ENCODE data around the gene HRH4. TPM values are rescaled to one million over a fixed set of nuclear protein-coding genes. Genes with fewer than 3 reads are reported as not detected.

Gene HRH4
- total RNA-seq, 2 donors from 2014 or later, result 0.11 to 0.12 TPM

- no peak for DNase-seq
- ATAC-seq, result no peak
- intact Hi-C loops (cut with DNase I, micrococcal nuclease), result no loop called here
Measured at GRCh38 chr18:24499814-24500213, 39.4 kb downstream of the HRH4 start.

GRCh38 chr18:24500217-24500616 is 39.8 kb downstream of the HRH4 start:
- intact Hi-C loops (cut with DNase I, micrococcal nuclease), result no loop called here
- ATAC-seq, result no peak
- DNase-seq, result no peak

GRCh38 chr18:24500766-24501165 is 40.3 kb downstream of the HRH4 start:
- no peak for DNase-seq
- intact Hi-C loops (cut with DNase I, micrococcal nuclease), result no loop called here
- no peak for ATAC-seq

- ATAC-seq, result no peak
- intact Hi-C loops (cut with DNase I, micrococcal nuclease), result no loop called here
- no peak for DNase-seq
Measured at GRCh38 chr18:24502667-24503523, 42.5 kb downstream of the HRH4 start.

GRCh38 chr18:24504401-24504800 is 44.0 kb downstream of the HRH4 start:
- ATAC-seq (no peak), DNase-seq (no peak)
- intact Hi-C loops (cut with DNase I, micrococcal nuclease), result no loop called here

GRCh38 chr18:24506175-24506574 is 45.7 kb downstream of the HRH4 start:
- intact Hi-C loops (cut with DNase I, micrococcal nuclease), result no loop called here
- DNase-seq (no peak), ATAC-seq (no peak)

- intact Hi-C loops (cut with DNase I, micrococcal nuclease), result no loop called here
- DNase-seq, result no peak
- ATAC-seq, result peak; percentile 30
Measured at GRCh38 chr18:24509435-24509834, 49.0 kb downstream of the HRH4 start.

GRCh38 chr18:24514439-24514838 is 54.0 kb downstream of the HRH4 start:
- intact Hi-C loops (cut with DNase I, micrococcal nuclease), result no loop called here
- DNase-seq, result no peak
- ATAC-seq, result peak; percentile 24

GRCh38 chr18:24515721-24516120 is 55.3 kb downstream of the HRH4 start:
- ATAC-seq (no peak), DNase-seq (no peak)
- intact Hi-C loops (cut with DNase I, micrococcal nuclease), result no loop called here

GRCh38 chr18:24516261-24516660 is 55.8 kb downstream of the HRH4 start:
- ATAC-seq (no peak), DNase-seq (no peak)
- intact Hi-C loops (cut with DNase I, micrococcal nuclease), result no loop called here

- intact Hi-C loops (cut with DNase I, micrococcal nuclease), result no loop called here
- no peak for DNase-seq
- no peak for ATAC-seq
Measured at GRCh38 chr18:24517554-24517953, 57.1 kb downstream of the HRH4 start.

GRCh38 chr18:24518596-24518995 is 58.2 kb downstream of the HRH4 start:
- DNase-seq, result no peak
- no peak for ATAC-seq
- intact Hi-C loops (cut with DNase I, micrococcal nuclease), result no loop called here

Other genes starting within 250 kb of the HRH4 start
- 10 to 100 TPM; 39.8 to 50.7 TPM for gene OSBPL1A, start 62.8 kb upstream of the HRH4 start, total RNA-seq
- gene IMPACT, start 34.0 kb upstream of the HRH4 start, total RNA-seq, result 10 to 100 TPM; 21.7 to 30.8 TPM